Pancreas (tissue), 10 donors: ENCODE data around the gene MESP2. TPM values are rescaled to one million over a fixed set of nuclear protein-coding genes. Genes with fewer than 3 reads are reported as not detected.
A peak's percentile ranks its signal among the peaks of the same experiment; 100 is the strongest.

Experiments
- ATAC-seq, 4 donors: fragments of 200-7000 bp; cut with Tn5 transposase; one replicate each; pipeline versions ENCODE4 v1.8.0 to v1.9.1; 2020; ENCODE audit warnings: mild to moderate bottlenecking in 4 of 4, moderate library complexity in 4 of 4
- DNase-seq, 6 donors: peaks; one replicate each; pipeline ENCODE4 v3.0.0-alpha.2; 2020
- FAIRE-seq: peaks from 2 replicates; lab custom pipeline; 2012; peaks lifted over from hg19 to GRCh38; lab: Jason Lieb, UNC
- H3K27ac ChIP-seq, 4 donors: fragments of 200-600 bp; sonication (generic); 1 replicate in 3 of 4; 2 replicates in 1 of 4; pipeline versions ENCODE4 v1.5.0 to v1.8.0; 2020
- H3K27me3 ChIP-seq, 4 donors: fragments of 200-600 bp; one replicate each; pipeline ENCODE4 v1.8.0; 2021
- H3K36me3 ChIP-seq, 3 donors: fragments of 200-600 bp; sonication (generic) in 1 of 3; one replicate each; pipeline versions ENCODE4 v1.5.0 to v1.8.0; 2020 to 2021
- H3K4me1 ChIP-seq, 3 donors: fragments of 200-600 bp; one replicate each; pipeline ENCODE4 v1.8.0; 2021
- H3K4me3 ChIP-seq, 4 donors: fragments of 200-600 bp; sonication (generic) in 2 of 4; one replicate each; pipeline versions ENCODE4 v1.5.0 to v1.8.0; 2020 to 2021
- H3K9me3 ChIP-seq, 4 donors: fragments of 200-600 bp; one replicate each; pipeline ENCODE4 v1.8.0; 2021
- WGBS, 2 donors: extraction: QIAGEN DNeasy Blood & Tissue Kit; methylation state at CpG; one replicate each; pipeline ENCODE4 v1.1.7; 2013; 5-methylcytosine and 5-hydroxymethylcytosine counted together
- intact Hi-C, 3 donors: fragments of 100-400 bp; cut with DNase I; formaldehyde crosslinking; loops; one replicate each; pipeline versions ENCODE4 v1.11.1 to v1.14.2; 2022
- polyA plus RNA-seq, 2 donors: library from polyadenylated mRNA; stranded (reverse); fragments of 200-250 nt; gene quantifications; one replicate each; pipeline ENCODE4 v1.2.3, GENCODE V29; 2013
- total RNA-seq, 6 donors: library from RNA; stranded (reverse); fragmentation: NEBNext Ultra II Directional in 4 of 6; extraction: Animal tissue kit (Norgen Biotek cat#: 25700) in 4 of 6; gene quantifications; one replicate each; pipeline versions ENCODE4 v1.2.1 to v1.2.4, GENCODE V29; 2021 to 2023
- TF ChIP-seq, protein P1 (sequence below), 4 donors: fragments of 200-600 bp; sonication (generic) in 3 of 4; IDR thresholded peaks; one replicate each; pipeline versions ENCODE4 v1.5.0 to v1.8.0; 2021; ENCODE audit warnings: antibody characterized with exemption in 4 of 4
- donor health status: healthy with polysubstance abuse.
- donor health status: DM: no; HTN: no; CAD: no; lungs with moderate emphysema.
- donor health status: DM: no; HTN: no; CAD: no.
- donor health status: control.
- donor health status: control.
- donor health status: Bipolar disorder and iron deficiency.
- donor health status: DM: yes; HTN: yes; CAD: no.
- donor health status: DM: no; HTN: no; CAD: no.
- donor health status: DM: no; HTN: no; CAD: no.
- donor health status: DM: yes; HTN: yes; CAD: no.

The MESP2 gene
- total and polyA plus RNA-seq, 8 donors, result 0.12 to 0.46 (median 0.22) TPM; not detected in 3

GRCh38 chr15:89812011-89812846, 36.1 kb downstream of the MESP2 start:
- Histone ChIP-seq H3K27ac (no peak overlapping the region), H3K4me1 (peaks cover 24 to 33% (median 25%) of the 10 kb centered on the region in 3 donors)
- WGBS, 2 donors, result 46 to 50% methylated on average over 8 of the region's 8 CpGs

DNA sequence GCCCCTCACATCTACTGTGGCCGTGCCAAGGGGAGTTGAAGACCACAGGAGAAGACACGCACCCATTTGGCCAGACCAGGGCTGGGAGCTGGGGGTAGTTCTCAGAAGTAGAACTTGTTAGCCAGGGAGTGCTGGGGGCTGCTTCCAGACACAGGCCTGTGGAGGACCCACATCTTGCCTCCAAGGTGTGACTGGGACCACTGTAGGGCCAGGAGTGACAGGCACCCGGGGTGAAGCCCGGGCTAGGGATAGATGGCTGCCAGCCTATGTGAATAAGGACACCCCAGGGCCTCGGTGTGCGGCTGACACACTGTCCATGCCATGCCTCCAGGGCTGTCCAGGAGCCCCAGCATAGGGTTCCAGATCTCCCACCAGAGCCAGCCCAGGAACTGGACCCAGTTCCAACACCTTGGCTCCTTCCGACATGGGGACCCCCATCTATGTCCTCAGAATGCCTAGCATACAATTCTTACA, 36.8 kb downstream of the MESP2 start:
- no peak for FAIRE-seq
- WGBS, 2 donors, result 88 to 95% methylated on average over 7 of the region's 7 CpGs
- TF ChIP-seq, protein P1, sequence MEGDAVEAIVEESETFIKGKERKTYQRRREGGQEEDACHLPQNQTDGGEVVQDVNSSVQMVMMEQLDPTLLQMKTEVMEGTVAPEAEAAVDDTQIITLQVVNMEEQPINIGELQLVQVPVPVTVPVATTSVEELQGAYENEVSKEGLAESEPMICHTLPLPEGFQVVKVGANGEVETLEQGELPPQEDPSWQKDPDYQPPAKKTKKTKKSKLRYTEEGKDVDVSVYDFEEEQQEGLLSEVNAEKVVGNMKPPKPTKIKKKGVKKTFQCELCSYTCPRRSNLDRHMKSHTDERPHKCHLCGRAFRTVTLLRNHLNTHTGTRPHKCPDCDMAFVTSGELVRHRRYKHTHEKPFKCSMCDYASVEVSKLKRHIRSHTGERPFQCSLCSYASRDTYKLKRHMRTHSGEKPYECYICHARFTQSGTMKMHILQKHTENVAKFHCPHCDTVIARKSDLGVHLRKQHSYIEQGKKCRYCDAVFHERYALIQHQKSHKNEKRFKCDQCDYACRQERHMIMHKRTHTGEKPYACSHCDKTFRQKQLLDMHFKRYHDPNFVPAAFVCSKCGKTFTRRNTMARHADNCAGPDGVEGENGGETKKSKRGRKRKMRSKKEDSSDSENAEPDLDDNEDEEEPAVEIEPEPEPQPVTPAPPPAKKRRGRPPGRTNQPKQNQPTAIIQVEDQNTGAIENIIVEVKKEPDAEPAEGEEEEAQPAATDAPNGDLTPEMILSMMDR (IDR thresholded peaks at IDR 0.05), result no peak

More at GRCh38 chr15:89812011-89812846, 36.1 kb downstream of the MESP2 start:
- intact Hi-C loops, result no loop called here
- ATAC-seq (peak; percentile 43 to 73 (median 58)), DNase-seq (peak in 4 of 6 donors; percentile 61 to 86 (median 82)), FAIRE-seq (no peak)
- TF ChIP-seq, protein P1 (IDR thresholded peaks at IDR 0.05), result no peak
- Histone ChIP-seq H3K4me3 (no peak overlapping the region), H3K27me3 (no peaks in the 10 kb centered on the region), H3K9me3 (no peaks in the 10 kb centered on the region), H3K36me3 (no peaks in the 10 kb centered on the region)

GRCh38 chr15:89813381-89814111, 37.4 kb downstream of the MESP2 start:
- DNase-seq (no peak), FAIRE-seq (no peak), ATAC-seq (no peak)
- TF ChIP-seq, protein P1 (IDR thresholded peaks at IDR 0.05), result no peak
- Histone ChIP-seq H3K4me1 (peaks cover 11 to 21% (median 11%) of the 10 kb centered on the region in 3 donors), H3K36me3 (no peaks in the 10 kb centered on the region), H3K9me3 (no peaks in the 10 kb centered on the region), H3K27me3 (no peaks in the 10 kb centered on the region), H3K4me3 (peak overlapping the region in 1 of 4 donors; percentile 53), H3K27ac (no peak overlapping the region)
- intact Hi-C loops, result no loop called here
- WGBS, 2 donors, result 87 to 90% methylated on average over 12 to 13 of the region's 13 CpGs

More for the DNA sequence above, 36.8 kb downstream of the MESP2 start:
- no peaks in the 10 kb centered on the region for H3K9me3 ChIP-seq
- ATAC-seq (no peak), DNase-seq (no peak)
- intact Hi-C loops, result no loop called here
- no peak overlapping the region for H3K4me3 ChIP-seq
- H3K4me1 ChIP-seq, result peaks cover 18 to 26% (median 18%) of the 10 kb centered on the region in 3 donors
- H3K36me3 ChIP-seq, result no peaks in the 10 kb centered on the region
- no peaks in the 10 kb centered on the region for H3K27me3 ChIP-seq
- H3K27ac ChIP-seq, result no peak overlapping the region

DNA sequence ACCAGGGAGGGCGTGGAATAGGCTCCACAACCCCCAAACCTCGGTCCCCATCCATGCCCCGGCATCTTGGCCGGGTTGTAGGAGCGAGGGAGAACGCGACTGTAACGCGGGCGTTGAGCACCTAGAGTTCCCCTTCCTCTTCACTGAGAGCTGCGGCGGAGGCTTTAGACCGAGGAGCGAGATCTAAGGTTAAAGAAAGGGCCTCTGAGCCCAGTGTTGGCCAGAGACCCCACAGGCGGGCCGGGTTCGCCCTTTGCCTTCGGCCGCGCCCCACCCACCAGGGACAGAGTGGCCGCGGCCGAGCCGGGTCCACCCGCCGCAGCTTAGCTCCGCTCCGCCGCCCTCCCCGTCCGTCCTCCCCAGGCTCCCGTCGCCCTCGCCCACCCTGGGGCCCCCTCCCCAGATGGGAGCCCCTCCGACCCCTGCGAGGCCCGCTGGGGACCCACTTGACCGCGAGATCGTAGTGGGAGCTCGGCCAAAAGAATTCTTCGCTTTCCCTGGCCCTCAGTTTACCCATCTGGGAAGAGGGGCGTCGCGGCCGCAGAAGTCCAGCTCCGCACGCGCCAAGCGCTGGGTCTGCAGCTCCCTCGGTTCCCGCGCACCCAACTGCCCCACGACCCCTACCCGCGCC, 38.1 kb downstream of the MESP2 start:
- Histone ChIP-seq H3K27me3 (no peaks in the 10 kb centered on the region), H3K9me3 (no peaks in the 10 kb centered on the region), H3K4me1 (peaks cover 4 to 14% (median 5%) of the 10 kb centered on the region in 3 donors), H3K4me3 (peak overlapping the region; percentile 26 to 53 (median 34)), H3K36me3 (no peaks in the 10 kb centered on the region), H3K27ac (no peak overlapping the region)
- FAIRE-seq (no peak), ATAC-seq (no peak), DNase-seq (no peak)
- TF ChIP-seq, protein P1 (IDR thresholded peaks at IDR 0.05), result no peak
- WGBS, 2 donors, result 40 to 41% methylated on average over 46 to 56 of the region's 56 CpGs
- intact Hi-C loops, result no loop called here
